Fibroblast of villous mesenchyme (primary cell): ENCODE data around the gene UQCC5. TPM values are rescaled to one million over a fixed set of nuclear protein-coding genes. Genes with fewer than 3 reads are reported as not detected.

Source experiments
- DNase-seq: peaks from one replicate; pipeline ENCODE4 v3.0.0-alpha.2; 2010; ENCODE audit warnings: low read depth
- H3K4me3 ChIP-seq: 2 replicates; pipeline ENCODE4 v1.5.1; 2011; ENCODE audit warnings: low read depth, mild to moderate bottlenecking, low read length
- CTCF ChIP-seq: IDR thresholded peaks from 2 replicates; pipeline ENCODE4 v1.5.1; 2012; ENCODE audit warnings: low read depth, mild to moderate bottlenecking, low read length; ENCODE audit not compliant: insufficient read depth
- total RNA-seq: library from RNA; depleted of rRNA; stranded (reverse); fragments of >200 nt; gene quantifications from 2 replicates; pipeline ENCODE4 v1.2.3, GENCODE V29; 2012

UQCC5 gene
- total RNA-seq, 1 donor = 17.7 TPM

DNA sequence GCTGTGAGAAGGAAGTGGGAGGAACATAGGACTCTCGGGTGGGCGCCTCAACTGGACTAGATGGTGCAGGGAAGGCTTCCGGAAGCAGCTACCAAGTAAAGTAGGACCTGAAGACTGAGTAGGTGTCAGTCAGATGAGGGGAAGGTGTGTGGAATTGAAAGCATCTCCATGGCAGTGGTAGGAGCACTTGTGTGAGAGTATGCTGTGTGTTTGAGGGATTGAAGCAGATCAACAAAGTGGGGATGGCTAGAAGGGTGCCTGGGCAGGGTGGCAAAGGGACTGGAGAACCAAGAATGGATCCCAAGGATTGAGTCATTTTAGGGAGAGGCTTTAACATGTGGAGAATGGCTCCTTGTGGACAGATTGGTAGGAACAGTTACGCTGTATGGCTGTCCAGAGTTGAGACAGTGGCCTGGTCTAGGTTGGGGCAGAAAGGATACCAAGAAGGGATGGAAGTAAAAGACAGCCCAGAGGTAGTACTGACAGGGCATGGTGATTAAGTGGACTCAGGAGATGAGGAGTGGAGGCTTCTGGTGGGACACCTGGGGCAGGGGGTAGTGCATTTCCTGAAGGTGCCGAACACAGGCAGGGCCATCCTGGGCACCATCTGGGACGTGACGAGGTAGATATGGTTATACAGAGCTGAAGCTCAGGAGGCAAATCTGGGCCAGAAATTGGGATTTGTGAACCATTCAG is 1.5 kb downstream of the UQCC5 start:
- no peak for DNase-seq
- TF ChIP-seq CTCF = no peak
- peak overlapping the region; percentile 83 for H3K4me3 ChIP-seq

DNA sequence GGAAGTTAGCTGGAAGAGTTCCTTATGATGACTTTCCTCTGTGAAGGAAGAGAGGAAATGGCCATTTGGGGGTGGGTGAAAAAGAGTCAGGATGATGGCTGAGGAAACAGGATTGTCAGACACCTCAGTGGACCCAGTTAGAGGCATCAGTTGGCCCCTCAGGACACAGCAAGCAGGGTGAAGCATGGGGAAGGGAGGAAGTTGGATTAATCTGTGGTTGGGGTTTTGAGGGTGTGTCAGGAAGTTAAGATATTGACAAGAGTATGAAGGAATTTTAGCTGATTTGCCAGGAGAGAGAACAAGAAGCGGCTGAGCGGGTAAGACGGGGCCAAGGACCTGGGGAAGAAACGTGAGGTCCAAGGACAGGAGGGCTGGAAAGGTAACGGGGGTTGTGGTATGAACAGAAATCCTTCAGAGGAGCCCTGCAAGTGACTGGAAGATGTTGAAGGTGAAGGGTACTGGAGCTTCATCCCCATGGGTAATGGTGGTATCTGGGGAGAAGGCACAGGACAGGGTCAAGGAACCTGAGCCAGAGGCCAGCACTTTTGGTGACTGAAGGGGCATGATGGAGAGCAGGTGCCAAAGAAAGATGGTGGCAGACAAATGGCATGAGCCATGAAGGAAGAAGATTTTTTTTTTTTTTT is 2.7 kb downstream of the UQCC5 start:
- no peak overlapping the region for H3K4me3 ChIP-seq
- DNase-seq = no peak
- no peak for TF ChIP-seq CTCF

GRCh38 chr3:52541050-52541449 is 4.6 kb downstream of the UQCC5 start:
- H3K4me3 ChIP-seq = no peak overlapping the region
- TF ChIP-seq CTCF = no peak

DNA sequence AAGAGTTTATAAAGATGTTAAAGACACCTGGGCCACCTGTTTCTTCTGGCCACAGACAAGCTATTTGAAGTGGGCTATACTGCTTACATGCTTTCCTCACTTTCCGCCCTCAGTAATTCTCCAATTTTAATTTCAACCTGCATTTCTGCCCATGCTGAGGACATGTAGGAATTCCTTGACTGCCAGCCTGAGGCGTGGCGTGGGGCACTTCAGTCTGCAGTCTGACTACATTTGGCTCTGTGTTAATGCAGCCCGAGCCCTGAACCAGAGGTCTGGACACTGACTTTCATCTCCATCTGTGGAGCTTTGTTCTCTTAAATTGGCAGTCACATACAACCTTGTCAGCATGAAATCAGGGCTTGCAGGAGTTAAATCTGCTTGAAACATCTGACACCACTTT is 8.5 kb downstream of the UQCC5 start:
- DNase-seq = no peak
- TF ChIP-seq CTCF = no peak

More at GRCh38 chr3:52541050-52541449, 4.6 kb downstream of the UQCC5 start:
- no peak for DNase-seq

GRCh38 chr3:52546111-52546901 is 9.9 kb downstream of the UQCC5 start:
- H3K4me3 ChIP-seq = no peak overlapping the region
- DNase-seq = no peak
- no peak for TF ChIP-seq CTCF

More for the DNA sequence above, 8.5 kb downstream of the UQCC5 start:
- H3K4me3 ChIP-seq = no peak overlapping the region

- no peak overlapping the region for H3K4me3 ChIP-seq
- TF ChIP-seq CTCF = no peak
- DNase-seq = no peak
Observed at GRCh38 chr3:52547143-52547542, 10.7 kb downstream of the UQCC5 start.
